ACHN (cell line): ENCODE data around the gene CD8A.

Experiments
- DNase-seq: peaks from one replicate; pipeline ENCODE4 v3.0.0-alpha.2; 2015
- in situ Hi-C: cut with HindIII; loops from 2 replicates; pipeline ENCODE4 v1.10.0; 2017; ENCODE audit warnings: low sequenced_read_pairs, low pct_ligation_motif_present, low pct_unique_long_range_greater_than_20kb

CD8A gene

DNA sequence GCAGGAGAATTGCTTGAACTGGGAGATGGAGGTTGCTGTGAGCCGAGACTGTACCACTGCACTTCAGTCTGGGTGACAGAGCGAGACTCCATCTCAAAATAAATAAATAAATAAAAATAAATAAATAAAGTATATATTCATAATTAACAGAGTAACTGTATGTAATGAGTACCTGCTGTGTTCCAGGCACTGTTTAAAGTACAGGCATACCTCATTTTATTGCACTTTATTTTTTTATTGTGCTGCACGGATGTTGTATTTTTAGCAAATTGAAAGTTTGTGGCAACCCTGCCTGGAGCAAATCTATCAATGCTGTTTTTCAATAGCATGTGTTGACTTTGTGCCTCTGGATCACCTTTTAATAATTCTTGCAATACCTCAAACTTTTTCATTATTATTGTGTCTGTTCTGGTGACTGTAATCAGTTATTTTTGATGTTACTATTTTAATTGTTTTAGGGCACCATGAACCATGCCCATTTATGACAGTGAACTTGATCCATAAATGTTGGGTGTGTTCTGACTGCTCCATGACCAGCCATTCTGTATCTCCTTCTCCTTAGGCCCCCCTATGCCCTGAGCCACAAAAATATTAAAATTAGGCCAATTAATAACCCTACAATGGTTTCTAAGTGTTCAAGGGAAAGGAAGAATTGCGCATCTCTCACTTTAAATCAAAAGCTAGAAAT lies 27.5 kb upstream of the CD8A start:
- no peak for DNase-seq
- in situ Hi-C loops = no loop called here

DNA sequence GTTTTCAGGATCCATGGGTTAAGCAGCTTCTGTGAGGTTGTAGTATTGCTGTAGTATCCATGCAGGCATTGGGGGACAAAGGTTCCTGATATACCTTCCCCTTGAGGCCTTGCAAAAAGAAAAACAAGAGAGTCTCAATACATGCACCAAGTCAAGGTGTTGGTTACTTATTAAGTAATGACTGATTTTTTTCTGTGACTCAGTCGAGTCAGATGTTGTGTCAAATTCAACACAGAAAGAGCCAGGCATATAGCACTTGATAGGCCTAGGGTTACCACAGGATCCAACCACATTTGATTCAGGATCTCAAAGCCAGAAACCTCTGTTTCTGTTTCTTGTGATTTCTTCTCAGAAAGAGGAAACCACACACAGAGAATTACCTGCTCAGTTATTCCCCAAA lies 24.9 kb upstream of the CD8A start:
- DNase-seq = peak; percentile 37
- in situ Hi-C loops = no loop called here

DNA sequence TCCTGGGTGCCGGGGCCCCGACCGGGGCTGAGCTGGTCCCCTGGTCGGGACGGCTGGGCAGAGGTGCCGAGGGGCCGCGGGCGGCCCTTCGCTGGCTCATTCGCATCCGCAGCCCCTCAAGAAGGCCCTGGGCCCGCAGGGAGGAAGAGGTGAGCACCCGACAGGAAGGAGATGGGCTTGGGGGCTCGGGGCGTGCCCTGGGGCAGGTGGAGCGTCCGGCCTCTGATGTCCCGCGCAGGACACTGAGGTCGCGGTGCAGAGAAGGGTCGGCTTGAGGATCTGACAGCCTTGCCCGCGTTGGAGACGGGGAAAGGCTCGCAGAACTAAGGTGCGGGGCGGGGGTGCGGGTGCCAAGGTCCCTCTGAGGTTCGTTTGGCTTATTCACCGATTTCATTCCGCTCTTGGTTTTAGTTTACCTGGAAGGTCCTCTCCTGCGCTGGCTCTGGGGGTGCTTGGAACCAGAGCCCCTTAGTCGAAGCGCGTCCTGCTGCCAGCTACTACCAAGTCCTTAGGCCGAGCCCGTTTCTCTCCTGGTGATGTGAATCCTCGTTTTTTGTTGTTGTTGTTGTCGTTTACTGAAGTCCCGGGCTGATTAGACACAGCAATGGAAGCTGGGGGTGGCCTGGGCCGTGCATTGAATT lies 18.9 kb upstream of the CD8A start:
- in situ Hi-C loops = no loop called here
- no peak for DNase-seq

DNA sequence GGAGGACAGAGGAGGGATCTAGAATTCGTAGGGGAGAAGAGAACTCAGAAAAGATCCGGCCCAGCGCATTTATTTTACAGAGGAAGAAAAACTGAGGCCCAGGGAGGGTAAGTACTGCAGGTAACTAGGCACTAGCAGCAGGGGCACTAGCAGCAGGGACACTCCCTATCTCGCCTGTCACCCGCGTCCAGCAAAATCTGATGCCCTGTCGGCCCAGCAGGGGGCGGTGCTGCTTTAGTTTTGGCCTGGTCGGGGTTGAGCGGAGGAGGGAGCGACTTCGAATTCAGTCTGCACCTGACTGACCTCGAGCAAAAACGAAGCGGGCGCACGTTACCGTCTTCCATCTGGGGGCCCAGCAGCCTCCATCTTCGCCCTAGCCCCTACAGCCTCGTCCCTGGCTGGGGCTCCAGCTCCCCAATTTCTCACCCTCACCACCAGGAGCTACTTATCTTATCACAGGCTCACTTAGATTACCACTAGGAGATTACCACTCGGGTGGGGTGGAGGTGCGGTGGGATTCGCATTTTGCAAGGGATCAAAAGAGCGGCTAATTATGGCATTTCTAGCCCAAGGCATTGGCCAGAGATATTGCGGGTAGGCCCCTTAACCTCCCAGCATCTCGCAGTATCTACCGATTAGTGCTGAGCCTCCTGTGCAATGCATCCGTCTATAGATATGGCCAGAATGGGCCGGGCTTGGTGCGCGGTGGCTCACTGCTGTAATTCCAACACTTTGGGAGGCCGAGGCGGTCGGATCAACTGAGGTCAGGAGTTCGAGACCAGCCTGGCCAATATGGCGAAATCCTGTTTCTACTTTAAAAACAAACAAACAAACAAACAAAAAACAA lies 17.8 kb upstream of the CD8A start:
- peak; percentile 81 for DNase-seq
- in situ Hi-C loops = no loop called here

DNA sequence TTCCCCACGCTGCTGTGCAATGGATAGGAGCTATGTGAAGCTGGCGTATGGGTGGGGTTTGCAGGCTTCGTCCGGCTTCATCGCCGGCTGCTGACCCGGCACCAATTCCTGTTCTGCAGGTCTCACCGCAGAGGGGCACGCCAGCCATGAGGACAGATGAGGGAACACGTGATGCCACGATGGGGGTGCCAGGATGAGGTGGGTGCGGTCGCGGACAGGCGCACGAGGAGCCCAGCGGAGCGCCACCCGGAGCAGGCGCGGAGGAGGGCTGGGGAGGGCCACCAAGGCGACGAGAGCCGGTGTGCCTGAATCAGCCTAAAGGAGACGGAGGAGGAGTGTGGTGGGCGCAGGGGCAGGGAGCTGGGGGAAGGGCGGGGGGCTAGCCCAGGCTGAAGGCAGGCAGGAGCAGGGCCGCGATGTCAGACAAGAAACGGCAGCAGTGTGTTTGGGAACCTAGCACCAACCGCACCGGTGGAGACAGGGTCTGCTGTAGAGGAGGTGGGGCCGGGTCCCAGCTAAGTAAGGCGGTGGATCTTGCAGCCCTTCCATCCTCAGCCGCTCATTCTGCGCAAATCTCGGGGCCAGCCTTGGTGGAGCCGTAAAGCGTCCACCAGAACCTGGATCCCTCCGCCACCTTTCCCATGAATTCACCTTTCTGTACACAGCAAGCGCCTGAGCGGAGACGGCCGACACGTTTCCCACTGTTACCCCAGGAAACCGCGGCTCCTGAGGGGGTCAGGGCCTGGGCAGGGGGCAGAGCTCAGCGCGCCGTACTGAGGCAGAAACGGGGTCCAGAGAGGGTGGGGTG lies 17.0 kb upstream of the CD8A start:
- in situ Hi-C loops = no loop called here
- DNase-seq = peak; percentile 39

DNA sequence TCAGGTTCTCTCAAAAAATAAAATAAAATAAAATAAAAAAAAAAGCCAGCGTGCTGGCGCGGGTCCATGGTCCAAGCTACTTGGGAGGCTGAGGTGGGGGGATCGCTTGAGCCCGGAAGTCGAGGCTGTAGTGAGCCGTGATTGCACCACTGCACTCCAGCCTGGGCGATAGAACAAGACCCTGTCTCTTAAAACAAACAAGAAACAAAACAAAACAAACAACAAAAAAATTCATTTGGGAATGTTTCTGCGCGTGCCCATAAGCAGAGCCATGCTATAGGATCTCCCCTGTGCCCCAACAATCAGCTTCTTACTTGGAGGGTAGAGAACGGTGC lies 16.4 kb upstream of the CD8A start:
- in situ Hi-C loops = no loop called here
- DNase-seq = no peak

DNA sequence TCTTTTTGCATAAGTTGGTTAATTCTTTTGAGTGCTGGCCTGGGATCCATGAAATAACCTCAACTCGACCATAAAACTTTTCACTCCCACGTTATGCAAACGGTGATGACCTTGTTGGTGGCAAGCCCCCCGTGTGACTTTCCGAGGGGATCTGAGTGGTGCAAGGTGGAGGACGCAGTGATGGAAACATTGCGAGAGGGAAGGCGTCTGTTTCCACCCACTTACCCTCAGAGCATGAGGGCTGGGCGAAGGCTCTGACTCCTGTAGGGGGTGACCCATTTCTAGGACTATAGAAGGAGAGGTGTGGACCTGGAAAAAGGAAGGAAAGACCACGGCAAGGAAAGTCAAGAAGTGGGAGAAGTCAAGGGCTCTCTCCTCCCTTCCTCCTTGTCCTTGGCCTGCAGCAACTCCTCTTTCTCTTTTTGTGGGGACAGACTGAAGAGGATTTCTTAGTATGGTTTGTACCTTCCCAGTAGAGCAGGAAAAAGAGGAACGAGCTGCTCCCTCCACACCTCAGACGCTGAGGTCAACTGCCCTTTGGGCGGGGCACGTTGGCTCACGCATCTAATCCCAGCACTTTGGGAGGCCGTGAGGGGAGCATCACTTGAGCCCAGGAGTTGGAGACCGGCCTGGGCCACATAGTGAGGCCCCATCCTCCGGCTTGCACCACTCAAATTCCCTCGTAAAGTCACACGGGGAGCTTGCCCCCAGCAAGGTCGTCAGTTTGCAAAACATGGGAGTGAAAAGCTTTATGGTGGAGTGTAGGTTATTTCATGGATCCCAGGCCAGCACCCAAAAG lies 15.5 kb upstream of the CD8A start:
- in situ Hi-C loops = no loop called here
- DNase-seq = no peak

DNA sequence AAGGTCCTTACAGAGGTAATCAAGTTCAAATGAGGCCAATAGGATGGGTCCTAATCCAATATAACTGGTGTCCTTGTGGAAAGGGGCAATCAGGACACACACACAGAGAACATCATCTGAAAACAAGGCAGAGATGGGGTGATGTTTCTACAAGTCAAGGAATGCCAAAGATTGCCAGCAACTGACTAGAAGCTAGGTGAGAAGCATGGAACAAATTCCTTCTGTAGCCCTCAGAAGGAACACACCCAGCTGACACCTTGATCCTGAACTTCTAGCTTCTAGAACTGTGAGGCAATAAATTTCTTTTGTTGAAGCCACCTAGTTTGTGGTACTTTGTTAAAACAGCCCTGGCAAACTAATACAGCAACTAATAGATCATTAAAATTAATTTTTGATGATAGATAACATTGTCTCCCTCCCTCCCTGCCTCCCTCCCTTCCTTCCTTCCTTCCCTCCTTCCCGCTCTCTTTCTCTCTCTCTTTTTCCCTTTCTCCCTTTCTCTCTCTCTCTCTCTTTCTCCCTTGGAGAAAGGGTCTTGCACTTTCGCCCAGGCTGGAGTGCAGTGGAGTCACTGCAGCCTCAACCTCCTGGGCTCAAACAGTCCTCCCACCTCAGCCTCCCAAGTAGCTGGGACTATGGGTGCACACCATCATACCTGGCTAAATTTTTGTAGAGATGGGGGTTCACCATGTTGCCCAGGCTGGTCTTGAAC lies 10.3 kb upstream of the CD8A start:
- no peak for DNase-seq
- in situ Hi-C loops = no loop called here

DNA sequence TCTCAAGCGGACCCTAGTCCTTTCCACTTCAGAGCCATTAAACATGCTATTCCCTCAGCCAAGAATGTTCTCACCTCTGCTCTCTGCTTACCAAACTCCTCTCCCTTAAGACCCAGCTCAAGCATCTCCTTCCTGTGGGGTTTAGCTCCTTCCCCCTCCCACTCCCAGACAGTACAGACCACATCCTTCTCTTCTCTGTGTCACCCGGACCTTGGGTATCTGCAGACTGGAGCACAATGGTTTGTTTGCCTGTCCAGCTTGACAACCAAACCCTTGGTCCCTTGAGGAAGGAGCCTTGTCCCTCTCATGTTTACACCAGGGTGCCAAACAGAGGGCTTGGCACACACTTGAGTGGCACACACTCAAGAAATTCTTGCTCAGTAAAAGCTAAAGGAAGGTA lies 4.1 kb upstream of the CD8A start:
- in situ Hi-C loops = no loop called here
- no peak for DNase-seq

DNA sequence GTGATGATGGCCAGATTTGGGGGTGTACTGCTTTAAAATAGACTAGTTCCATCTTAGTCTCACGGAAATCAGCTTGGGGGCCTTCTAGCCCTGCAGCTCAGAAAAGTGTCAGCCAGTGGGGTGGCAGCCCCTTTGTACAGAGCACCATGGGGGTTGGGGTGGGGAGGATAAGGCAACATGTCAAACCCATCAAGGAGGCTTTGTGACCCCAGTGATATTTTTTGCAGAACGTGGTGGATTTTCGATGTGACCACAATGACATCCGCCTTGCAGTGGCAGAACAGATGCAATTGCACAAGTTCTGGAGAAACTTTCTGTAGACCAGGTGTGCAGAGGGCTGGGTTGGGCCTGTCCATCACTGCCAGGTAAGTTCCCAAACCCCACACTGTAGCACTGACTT lies 3.0 kb upstream of the CD8A start:
- in situ Hi-C loops = no loop called here
- DNase-seq = no peak

DNA sequence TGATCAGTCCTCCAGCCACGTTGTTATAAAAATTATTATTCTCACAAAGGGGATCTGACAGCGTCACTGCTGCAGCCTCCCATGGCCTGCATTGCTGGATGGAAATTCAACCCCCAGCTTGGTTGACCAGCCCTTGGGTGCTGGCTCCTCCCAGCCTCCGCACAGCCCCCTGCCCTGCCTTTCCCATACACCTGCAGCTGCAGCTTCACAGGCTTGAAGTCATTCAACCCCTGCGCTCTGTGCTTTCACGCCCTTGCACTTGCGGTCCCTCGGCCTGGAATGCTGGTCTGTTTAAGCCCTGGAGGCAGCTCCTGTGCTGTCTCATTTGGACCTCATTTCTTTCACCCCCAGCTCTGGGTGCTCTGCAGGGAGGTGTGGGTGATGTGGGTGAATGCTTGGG lies 860 bp upstream of the CD8A start:
- in situ Hi-C loops = no loop called here
- DNase-seq = no peak

DNA sequence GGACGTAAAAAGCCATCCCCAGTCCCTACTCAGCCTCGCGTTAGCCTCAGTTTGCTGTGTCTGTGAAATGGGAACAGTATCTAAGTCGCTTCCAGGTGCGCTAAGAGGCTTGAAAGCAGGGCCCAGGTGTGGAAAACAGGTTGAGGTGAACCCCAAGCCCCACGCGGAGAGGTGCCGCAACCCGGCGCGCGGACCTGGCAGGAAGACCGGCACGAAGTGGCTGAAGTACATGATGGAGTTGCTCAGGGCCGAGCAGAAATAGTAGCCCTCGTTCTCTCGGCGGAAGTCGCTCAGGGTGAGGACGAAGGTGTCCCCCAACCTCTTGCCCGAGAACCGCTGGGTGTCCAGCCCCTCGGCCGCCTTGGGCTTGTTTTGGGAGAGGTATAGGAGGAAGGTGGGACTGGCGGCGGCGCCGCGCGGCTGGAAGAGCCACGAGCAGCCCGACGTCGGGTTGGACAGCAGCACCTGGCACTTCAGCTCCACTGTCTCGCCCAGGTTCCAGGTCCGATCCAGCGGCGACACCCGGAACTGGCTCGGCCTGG lies 508 bp downstream of the CD8A start:
- in situ Hi-C loops = no loop called here
- DNase-seq = no peak

DNA sequence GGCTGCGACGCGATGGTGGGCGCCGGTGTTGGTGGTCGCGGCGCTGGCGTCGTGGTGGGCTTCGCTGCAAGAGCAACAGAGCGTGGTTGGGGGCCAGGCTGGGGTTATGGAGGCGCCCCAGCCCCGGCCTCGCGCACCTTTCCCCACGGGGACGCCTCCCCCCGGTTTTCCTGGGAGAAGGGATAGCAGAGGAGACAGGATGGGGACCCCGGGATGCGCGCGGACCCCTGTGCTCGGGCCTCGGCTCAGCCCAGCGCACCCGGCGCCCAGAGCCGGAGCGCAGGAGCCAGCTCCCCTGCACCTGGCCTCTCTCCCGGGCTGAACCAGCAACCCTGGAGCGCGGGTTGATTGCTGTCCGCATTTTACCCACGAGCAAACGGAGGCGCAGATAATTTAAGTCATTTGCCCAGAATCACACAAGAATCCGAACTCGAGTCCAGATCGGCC lies 1.0 kb downstream of the CD8A start:
- in situ Hi-C loops = no loop called here
- no peak for DNase-seq

DNA sequence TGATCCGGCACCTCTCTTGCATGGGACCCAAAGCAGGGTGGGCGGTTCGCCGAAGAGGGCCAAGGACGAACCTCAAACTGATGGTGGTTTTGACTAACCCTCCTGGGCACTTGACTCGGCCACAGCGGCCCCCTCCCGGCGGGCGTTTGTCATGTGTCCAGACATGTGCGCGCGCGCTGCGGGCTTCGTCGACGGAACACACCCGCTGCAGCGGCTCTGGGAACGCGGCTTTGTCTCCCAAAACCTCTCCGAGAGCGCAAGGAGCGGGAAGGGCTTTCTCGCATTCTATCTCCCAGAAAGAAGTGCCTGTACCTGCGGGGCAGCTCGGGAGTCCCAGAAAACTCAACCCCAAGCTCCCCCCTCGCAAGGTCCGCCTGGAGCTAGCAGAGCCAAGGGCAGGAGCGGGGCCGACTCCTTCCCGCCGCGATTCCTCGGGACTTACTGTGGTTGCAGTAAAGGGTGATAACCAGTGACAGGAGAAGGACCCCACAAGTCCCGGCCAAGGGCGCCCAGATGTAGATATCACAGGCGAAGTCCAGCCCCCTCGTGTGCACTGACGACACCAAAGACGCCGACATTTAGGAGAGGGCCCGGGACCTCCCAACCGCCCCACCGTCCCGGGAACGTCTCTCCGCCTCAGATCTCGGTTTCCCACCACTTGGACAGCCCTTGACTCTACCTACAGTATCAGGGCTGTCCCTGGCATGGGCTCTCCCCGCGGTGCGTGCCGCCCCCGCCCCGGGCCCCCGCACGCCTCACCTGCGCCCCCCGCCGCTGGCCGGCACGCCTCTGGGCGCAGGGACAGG lies 1.6 kb downstream of the CD8A start:
- no peak for DNase-seq
- in situ Hi-C loops = no loop called here

DNA sequence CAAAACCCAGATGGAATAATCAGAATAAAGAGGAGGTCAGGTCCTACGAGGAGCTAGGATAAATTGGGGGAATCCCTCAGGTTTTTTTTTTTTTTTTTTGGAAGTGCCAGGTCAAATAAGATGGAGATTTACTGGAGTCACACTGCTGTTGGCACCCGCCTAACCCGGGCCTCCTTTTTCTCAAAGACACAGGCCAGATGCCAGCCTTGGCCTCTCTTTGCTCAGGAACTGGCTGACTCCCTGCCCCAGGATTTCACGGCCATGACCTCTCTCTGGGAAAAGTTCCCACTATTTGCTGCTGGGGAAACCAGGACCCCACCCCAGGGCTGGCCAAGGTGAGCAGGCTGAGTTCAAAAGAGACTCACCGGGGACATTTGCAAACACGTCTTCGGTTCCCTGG lies 2.5 kb downstream of the CD8A start:
- in situ Hi-C loops = no loop called here
- DNase-seq = no peak

DNA sequence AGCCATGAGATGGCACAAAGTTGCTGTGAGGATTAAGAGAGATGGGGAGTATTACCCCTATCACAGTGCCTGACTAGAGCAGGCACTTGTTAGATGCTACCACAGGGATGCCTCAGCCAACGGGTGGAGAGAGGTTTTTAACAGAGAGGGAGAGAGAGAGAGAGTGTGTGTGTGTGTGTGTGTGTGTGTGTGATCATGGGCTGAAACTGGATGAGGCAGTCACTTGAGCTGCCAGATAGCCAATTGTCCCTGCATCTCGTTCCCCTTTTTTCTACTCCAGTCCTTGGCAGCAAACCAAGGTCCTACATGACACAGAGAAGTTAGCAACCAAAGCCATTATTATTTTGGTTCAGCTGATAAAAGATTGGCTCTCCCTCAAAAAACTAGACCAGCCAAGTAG lies 3.0 kb downstream of the CD8A start:
- no peak for DNase-seq
- in situ Hi-C loops = no loop called here
